Epidermal melanocyte (primary cell): ENCODE results near the gene SCAP.

Experiments used
- DNase-seq: peaks from one replicate; pipeline ENCODE4 v3.0.0; 2011; ENCODE audit warnings: low spot score; ENCODE audit not compliant: insufficient read length

The SCAP gene

GRCh38 chr3:47432673-47433072 is 43.1 kb downstream of the SCAP start:
- DNase-seq = no peak

- DNase-seq = no peak
Measured at GRCh38 chr3:47431225-47431624, 44.5 kb downstream of the SCAP start.

- DNase-seq = no peak
Measured at GRCh38 chr3:47430606-47431005, 45.1 kb downstream of the SCAP start.

GRCh38 chr3:47429476-47430270 is 46.1 kb downstream of the SCAP start:
- DNase-seq = no peak

GRCh38 chr3:47428662-47429061 is 47.1 kb downstream of the SCAP start:
- no peak for DNase-seq

GRCh38 chr3:47427866-47428265 is 47.9 kb downstream of the SCAP start:
- DNase-seq = no peak

GRCh38 chr3:47425959-47426358 is 49.8 kb downstream of the SCAP start:
- no peak for DNase-seq

- DNase-seq = no peak
Measured at GRCh38 chr3:47425383-47425778, 50.4 kb downstream of the SCAP start.

- no peak for DNase-seq
Measured at GRCh38 chr3:47424434-47425382, 51.0 kb downstream of the SCAP start.

GRCh38 chr3:47423548-47424145 is 52.1 kb downstream of the SCAP start:
- no peak for DNase-seq

GRCh38 chr3:47422743-47423142 is 53.0 kb downstream of the SCAP start:
- no peak for DNase-seq

GRCh38 chr3:47421741-47422649 is 53.7 kb downstream of the SCAP start:
- no peak for DNase-seq

GRCh38 chr3:47420511-47421484 is 54.9 kb downstream of the SCAP start:
- peak; percentile 95 for DNase-seq

GRCh38 chr3:47420044-47420430 is 55.7 kb downstream of the SCAP start:
- DNase-seq = no peak

- no peak for DNase-seq
Measured at GRCh38 chr3:47419083-47420043, 56.4 kb downstream of the SCAP start.

- no peak for DNase-seq
Measured at GRCh38 chr3:47418167-47419082, 57.3 kb downstream of the SCAP start.

GRCh38 chr3:47416041-47416440 is 59.7 kb downstream of the SCAP start:
- DNase-seq = no peak
